GM23248 (cell line): ENCODE data around the gene DTX3. TPM values are rescaled to one million over a fixed set of nuclear protein-coding genes. Genes with fewer than 3 reads are reported as not detected.
A peak's percentile ranks its signal among the peaks of the same experiment; 100 is the strongest.

Experiments used
- DNase-seq: peaks from one replicate; pipeline ENCODE4 v3.0.0-alpha.2; 2015
- H2AFZ ChIP-seq: fragments of 200-600 bp; sonication (generic); 2 replicates; pipeline ENCODE4 v1.6.1; 2016; ENCODE audit warnings: antibody characterized with exemption
- H3F3A ChIP-seq: fragments of 200-600 bp; sonication (generic); 2 replicates; pipeline ENCODE4 v1.6.1; 2016; ENCODE audit warnings: mild to moderate bottlenecking, antibody characterized with exemption, mixed run types; ENCODE audit not compliant: insufficient read depth
- H3K27ac ChIP-seq: fragments of 200-600 bp; sonication (generic); 2 replicates; pipeline ENCODE4 v1.5.1; 2016; ENCODE audit warnings: mild to moderate bottlenecking
- H3K27me3 ChIP-seq: fragments of 200-600 bp; sonication (generic); replicated peaks from 2 replicates; pipeline ENCODE4 v1.6.1; 2016; ENCODE audit warnings: mild to moderate bottlenecking; ENCODE audit not compliant: insufficient read depth
- H3K36me3 ChIP-seq: fragments of 200-600 bp; sonication (generic); 2 replicates; pipeline ENCODE4 v1.6.1; 2016; ENCODE audit warnings: low read depth, mild to moderate bottlenecking
- H3K4me1 ChIP-seq: fragments of 200-600 bp; sonication (generic); 2 replicates; pipeline ENCODE4 v1.6.1; 2016; ENCODE audit warnings: mild to moderate bottlenecking; ENCODE audit not compliant: insufficient read depth
- H3K4me2 ChIP-seq: fragments of 200-600 bp; sonication (generic); one replicate; pipeline ENCODE4 v1.6.1; 2016; ENCODE audit warnings: mild to moderate bottlenecking; ENCODE audit not compliant: unreplicated experiment
- H3K4me3 ChIP-seq: fragments of 200-600 bp; sonication (generic); 2 replicates; pipeline ENCODE4 v1.5.1; 2016; ENCODE audit warnings: mild to moderate bottlenecking
- H3K79me2 ChIP-seq: fragments of 200-600 bp; sonication (generic); 2 replicates; pipeline ENCODE4 v1.6.1; 2016; ENCODE audit warnings: mild to moderate bottlenecking; ENCODE audit not compliant: insufficient read depth
- H3K9ac ChIP-seq: fragments of 200-600 bp; sonication (generic); 2 replicates; pipeline ENCODE4 v1.6.1; 2016; ENCODE audit warnings: mild to moderate bottlenecking
- H3K9me2 ChIP-seq: fragments of 200-600 bp; sonication (generic); 2 replicates; pipeline ENCODE4 v1.6.1; 2016; ENCODE audit warnings: mixed run types, mild to moderate bottlenecking, moderate library complexity; ENCODE audit not compliant: insufficient read depth
- H3K9me3 ChIP-seq: fragments of 200-600 bp; sonication (generic); one replicate; pipeline ENCODE4 v1.6.1; 2017; ENCODE audit warnings: low read depth
- H4K20me1 ChIP-seq: fragments of 200-600 bp; sonication (generic); 2 replicates; pipeline ENCODE4 v1.6.0; 2016; ENCODE audit not compliant: insufficient read depth
- EZH2 ChIP-seq: fragments of 200-600 bp; sonication (generic); IDR thresholded peaks from 2 replicates; pipeline ENCODE4 v1.6.1; 2018; ENCODE audit warnings: antibody characterized with exemption, mild to moderate bottlenecking; ENCODE audit not compliant: insufficient read depth, poor library complexity, severe bottlenecking
- EZH2phosphoT487 ChIP-seq: fragments of 200-600 bp; sonication (generic); IDR thresholded peaks from 2 replicates; pipeline ENCODE4 v1.6.1; 2018; ENCODE audit warnings: antibody characterized with exemption, moderate library complexity, mild to moderate bottlenecking, low read depth; ENCODE audit not compliant: insufficient read depth
- WGBS, 2 experiments: methylation state at CpG; one replicate each; pipeline ENCODE4 v1.1.6; 2015 to 2017; ENCODE audit warnings: low lambda C conversion rate in 2 of 2, low coverage in 1 of 2; ENCODE audit errors: missing lambda C conversion rate in 2 of 2; 5-methylcytosine and 5-hydroxymethylcytosine counted together
- in situ Hi-C: fragments of 300-500 bp; cut with MboI; formaldehyde crosslinking; loops from 2 replicates; pipeline ENCODE4 v1.15.0; 2020
- polyA plus RNA-seq: library from polyadenylated mRNA; unstranded; fragments of >200 nt; fragmentation: Nextera tagmentation; extraction: Ambion mirVana; gene quantifications from 2 replicates; pipeline ENCODE4 v1.2.1, GENCODE V29; 2016
- total RNA-seq: library from RNA; depleted of rRNA; stranded (reverse); fragments of >200 nt; shearing (Covaris generic); gene quantifications from 2 replicates; pipeline ENCODE4 v1.2.3, GENCODE V29; 2014

DTX3 gene
- total and polyA plus RNA-seq, 2 experiments from 2014 or later: 7.7 to 19.6 TPM

DNA sequence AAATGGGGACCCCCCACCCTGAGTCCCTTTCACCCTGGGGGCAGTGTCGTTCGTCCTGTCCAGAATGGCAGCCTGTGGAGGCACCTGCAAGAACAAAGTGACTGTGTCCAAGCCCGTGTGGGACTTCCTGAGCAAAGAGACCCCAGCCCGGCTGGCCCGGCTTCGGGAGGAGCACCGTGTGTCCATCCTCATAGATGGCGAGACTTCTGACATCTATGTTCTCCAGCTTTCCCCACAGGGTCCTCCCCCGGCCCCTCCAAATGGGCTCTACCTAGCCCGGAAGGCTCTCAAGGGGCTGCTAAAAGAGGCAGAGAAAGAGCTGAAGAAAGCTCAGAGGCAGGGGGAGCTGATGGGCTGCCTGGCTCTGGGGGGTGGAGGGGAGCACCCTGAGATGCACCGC lies 2.2 kb downstream of the DTX3 start:
- Histone ChIP-seq H3K9me3 (no peaks in the 10 kb centered on the region), H2AFZ (no peak overlapping the region), H3F3A (peaks cover 5% of the 10 kb centered on the region; the same call in 1 of the 2 replicates), H3K4me1 (peaks cover 19% of the 10 kb centered on the region), H3K9me2 (no peaks in the 10 kb centered on the region), H3K27me3 (no peaks in the 10 kb centered on the region), H3K9ac (no peak overlapping the region), H4K20me1 (no peaks in the 10 kb centered on the region), H3K36me3 (no peaks in the 10 kb centered on the region), H3K4me3 (no peak overlapping the region), H3K4me2 (no peak overlapping the region), H3K79me2 (no peaks in the 10 kb centered on the region), H3K27ac (no peak overlapping the region)
- WGBS, 2 experiments: 90 to 91% methylated on average over 10 to 11 of the region's 11 CpGs
- TF ChIP-seq EZH2phosphoT487: no peak
- no peak for TF ChIP-seq EZH2
- in situ Hi-C loops: no loop called here
- no peak for DNase-seq

DNA sequence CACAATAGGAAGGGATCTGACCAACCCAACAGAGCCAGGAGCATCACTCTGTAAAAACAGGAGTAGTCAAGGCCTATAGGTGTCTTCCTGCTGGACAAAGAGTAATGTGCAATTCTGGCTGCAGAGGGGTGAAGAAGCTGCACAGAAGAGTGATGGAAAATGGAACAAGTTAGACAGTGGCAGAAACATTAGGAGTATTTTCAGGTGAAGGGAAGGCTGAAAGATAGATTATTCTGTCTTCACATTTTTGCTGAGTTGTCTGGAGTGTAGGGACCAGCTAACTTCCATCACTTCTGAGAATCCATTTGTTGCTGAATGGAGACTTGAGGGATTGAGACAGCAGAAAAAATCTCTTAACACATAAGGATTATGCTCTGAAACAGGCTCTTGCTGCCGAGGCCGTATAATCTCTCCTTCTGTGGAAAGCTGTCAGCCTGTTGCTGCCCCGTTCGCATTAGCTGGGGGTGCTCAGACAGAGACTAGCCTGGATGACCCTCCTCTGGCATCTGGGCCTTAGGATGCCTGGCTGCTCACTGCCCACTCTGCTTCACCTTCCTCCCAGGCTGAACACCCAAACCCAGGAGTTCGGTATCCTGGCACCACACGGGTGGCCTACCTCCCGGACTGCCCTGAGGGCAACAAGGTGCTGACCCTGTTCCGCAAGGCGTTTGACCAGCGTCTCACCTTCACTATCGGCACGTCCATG lies 3.5 kb downstream of the DTX3 start:
- TF ChIP-seq EZH2 (no peak), EZH2phosphoT487 (no peak)
- Histone ChIP-seq H4K20me1 (no peaks in the 10 kb centered on the region), H2AFZ (no peak overlapping the region), H3K9ac (no peak overlapping the region), H3K79me2 (no peaks in the 10 kb centered on the region), H3K36me3 (no peaks in the 10 kb centered on the region), H3F3A (peaks cover 5% of the 10 kb centered on the region; the same call in 1 of the 2 replicates), H3K9me2 (no peaks in the 10 kb centered on the region), H3K27me3 (no peaks in the 10 kb centered on the region), H3K4me2 (no peak overlapping the region), H3K4me3 (no peak overlapping the region), H3K27ac (no peak overlapping the region), H3K4me1 (peaks cover 25% of the 10 kb centered on the region), H3K9me3 (no peaks in the 10 kb centered on the region)
- WGBS, 2 experiments: 88 to 89% methylated on average over 12 of the region's 12 CpGs
- no peak for DNase-seq
- in situ Hi-C loops: no loop called here

DNA sequence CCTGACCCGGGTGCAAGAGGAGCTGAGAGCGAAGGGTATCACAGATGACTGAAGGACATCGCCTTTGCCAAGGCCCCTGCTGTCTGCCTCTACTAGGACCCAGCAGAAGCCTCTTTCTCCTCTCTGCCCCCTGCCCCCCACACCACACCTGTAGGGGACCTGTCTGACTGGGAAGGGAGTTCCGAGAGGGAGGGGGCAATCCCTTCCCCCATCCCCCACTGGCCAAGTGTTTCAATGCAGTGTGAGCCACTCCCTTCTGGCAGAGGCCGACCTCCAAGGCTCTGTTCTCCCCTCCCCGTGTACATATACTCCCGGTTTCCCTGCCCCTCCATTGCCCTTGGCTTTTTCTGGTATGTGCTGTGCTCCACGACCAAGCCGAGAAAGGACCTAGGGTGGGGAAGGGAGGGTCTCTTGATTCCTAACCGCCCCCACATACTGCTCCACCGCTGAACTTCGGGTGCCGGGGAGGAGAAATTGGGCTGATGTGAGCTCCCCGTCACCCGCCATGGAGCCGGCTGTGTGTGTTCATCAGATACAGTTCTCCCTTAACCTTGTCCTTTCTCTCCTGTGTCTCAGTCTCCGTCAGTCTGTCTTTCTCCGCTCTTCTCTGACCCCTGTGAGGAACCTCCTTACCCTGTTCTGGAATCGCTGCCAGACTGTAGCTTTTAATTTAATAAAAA lies 4.6 kb downstream of the DTX3 start:
- no peaks in the 10 kb centered on the region for H3K9me2 ChIP-seq
- H3K36me3 ChIP-seq: no peaks in the 10 kb centered on the region
- WGBS, 2 experiments: 40 to 51% methylated on average over 18 to 19 of the region's 19 CpGs
- no peak overlapping the region for H2AFZ ChIP-seq
- H3K9me3 ChIP-seq: no peaks in the 10 kb centered on the region
- TF ChIP-seq EZH2phosphoT487: no peak
- TF ChIP-seq EZH2: no peak
- H3K4me3 ChIP-seq: no peak overlapping the region
- no peaks in the 10 kb centered on the region for H3K27me3 ChIP-seq
- in situ Hi-C loops: no loop called here
- no peak for DNase-seq
- no peak overlapping the region for H3K4me2 ChIP-seq
- peaks cover 5% of the 10 kb centered on the region; the same call in 1 of the 2 replicates for H3F3A ChIP-seq
- no peak overlapping the region for H3K27ac ChIP-seq
- no peaks in the 10 kb centered on the region for H4K20me1 ChIP-seq
- H3K4me1 ChIP-seq: peaks cover 17% of the 10 kb centered on the region; the same call in 1 of the 2 replicates
- no peak overlapping the region for H3K9ac ChIP-seq
- no peaks in the 10 kb centered on the region for H3K79me2 ChIP-seq

DNA sequence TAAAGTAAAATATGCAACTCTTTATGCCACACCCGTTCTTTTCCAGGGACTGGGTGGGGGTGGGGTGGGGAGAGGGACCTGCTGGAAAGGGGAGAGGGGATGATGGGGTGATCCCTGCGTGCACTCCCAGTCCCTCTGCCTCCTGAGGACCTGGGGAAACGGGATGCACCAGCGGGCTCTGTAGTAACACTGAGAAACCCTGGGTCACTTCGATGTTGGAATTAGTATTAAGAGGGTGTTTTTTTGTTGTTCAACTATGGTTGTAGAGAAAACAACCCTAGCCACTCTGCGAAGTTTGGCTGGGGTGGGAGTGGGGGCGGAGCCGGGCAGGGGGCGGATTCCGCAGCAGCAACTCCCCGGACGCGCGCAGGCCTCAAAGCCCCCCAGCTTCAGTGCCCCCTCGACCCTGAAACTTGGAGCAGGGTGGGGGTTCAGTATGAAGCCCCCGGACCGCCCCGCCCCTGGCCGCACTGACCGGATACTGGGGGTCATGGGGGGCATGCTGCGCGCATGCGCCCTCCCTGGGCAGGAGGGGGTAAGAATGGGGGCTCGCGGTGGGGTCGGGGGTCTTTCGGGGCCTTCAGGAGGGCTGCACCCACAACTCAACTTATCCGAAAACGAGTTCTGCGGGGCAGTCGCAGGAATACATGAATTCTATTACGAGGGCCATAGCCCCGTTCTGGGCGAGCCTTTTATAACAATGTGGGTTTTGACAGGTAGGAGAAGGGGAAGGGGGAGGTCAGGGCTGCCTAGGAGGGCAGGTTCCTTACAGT lies 5.3 kb downstream of the DTX3 start:
- Histone ChIP-seq H3K4me3 (peak overlapping the region; percentile 79), H3K79me2 (no peaks in the 10 kb centered on the region), H3K9me2 (no peaks in the 10 kb centered on the region), H3K9me3 (no peaks in the 10 kb centered on the region), H3K27me3 (no peaks in the 10 kb centered on the region), H2AFZ (peak overlapping the region; percentile 95), H3K36me3 (no peaks in the 10 kb centered on the region), H3F3A (peaks cover 5% of the 10 kb centered on the region; the same call in 1 of the 2 replicates), H3K4me2 (peak overlapping the region; percentile 71), H3K4me1 (0 out of 2 replicates have a peak, but pooled peaks cover 16% of the 10 kb centered on the region), H3K27ac (no peak overlapping the region), H4K20me1 (no peaks in the 10 kb centered on the region), H3K9ac (peak overlapping the region; percentile 89; the same call in 1 of the 2 replicates)
- 13 to 16% methylated on average over 25 to 34 of the region's 34 CpGs for WGBS, 2 experiments
- DNase-seq: no peak
- in situ Hi-C loops: no loop called here
- no peak for TF ChIP-seq EZH2phosphoT487
- no peak for TF ChIP-seq EZH2
